Hematopoietic multipotent progenitor cell (in vitro differentiated cells): ENCODE measurements around the gene HSF5. TPM values are rescaled to one million over a fixed set of nuclear protein-coding genes. Genes with fewer than 3 reads are reported as not detected.
A peak's percentile ranks its signal among the peaks of the same experiment; 100 is the strongest.
"Not testable (repeated sequence)": the region's sequence is repeated elsewhere in the genome, so short reads cannot be mapped to it uniquely, and the experiment has no call there.

ENCODE experiments used
- DNase-seq, 3 donors: peaks; one replicate each; pipeline ENCODE4 v3.0.0-alpha.2; 2011 to 2015; ENCODE audit warnings: low read depth in 2 of 3, low spot score in 2 of 3
- total RNA-seq: library from RNA; depleted of rRNA; stranded (reverse); fragments of >200 nt; gene quantifications from one replicate; pipeline ENCODE4 v1.2.3, GENCODE V29; 2012

HSF5 gene
- total RNA-seq, 1 donor = 2.4 TPM

- peak in 1 of 3 donors; percentile 95 for DNase-seq
Measured at GRCh38 chr17:58517378-58517927, 29.2 kb upstream of the HSF5 start.

GRCh38 chr17:58516644-58517377 lies 28.6 kb upstream of the HSF5 start:
- DNase-seq = no peak

GRCh38 chr17:58515286-58515685 lies 27.1 kb upstream of the HSF5 start:
- no peak for DNase-seq

- no peak for DNase-seq
Measured at GRCh38 chr17:58514770-58515157, 26.6 kb upstream of the HSF5 start.

GRCh38 chr17:58513965-58514769 lies 26.0 kb upstream of the HSF5 start, which contains the start of gene MTMR4:
TSS of gene MTMR4 (minus strand) at chr17:58514638. CDS start at chr17:58514407, 231 bp downstream.
- DNase-seq = peak; percentile 38 to 83 (median 81)

GRCh38 chr17:58513267-58513964 lies 25.2 kb upstream of the HSF5 start:
- peak in 1 of 3 donors; percentile 13 for DNase-seq

- no peak for DNase-seq
Measured at GRCh38 chr17:58510075-58510474, 21.9 kb upstream of the HSF5 start.

- DNase-seq = no peak
Measured at GRCh38 chr17:58508341-58509067, 20.3 kb upstream of the HSF5 start.

GRCh38 chr17:58507123-58507634 lies 19.0 kb upstream of the HSF5 start:
- DNase-seq = no peak

- no peak for DNase-seq
Measured at GRCh38 chr17:58506354-58507080, 18.3 kb upstream of the HSF5 start.

- DNase-seq = peak in 2 of 3 donors; percentile 47 to 64
Measured at GRCh38 chr17:58504826-58505351, 16.7 kb upstream of the HSF5 start.

- no peak for DNase-seq
Measured at GRCh38 chr17:58503866-58504265, 15.7 kb upstream of the HSF5 start.

GRCh38 chr17:58503134-58503533 lies 14.9 kb upstream of the HSF5 start:
- not testable (repeated sequence) for DNase-seq

GRCh38 chr17:58501451-58501850 lies 13.2 kb upstream of the HSF5 start:
- DNase-seq = no peak

- DNase-seq = no peak
Measured at GRCh38 chr17:58498177-58498828, 10.1 kb upstream of the HSF5 start.

GRCh38 chr17:58493506-58493905 lies 5.3 kb upstream of the HSF5 start:
- no peak for DNase-seq

- DNase-seq = no peak
Measured at GRCh38 chr17:58492238-58493121, 4.3 kb upstream of the HSF5 start.
